GM19240 (cell line): ENCODE data around the gene MGLL.

Experiments used
- DNase-seq: peaks from one replicate; pipeline ENCODE4 v3.0.0; 2011; ENCODE audit warnings: low spot score; ENCODE audit not compliant: insufficient read length

MGLL gene

GRCh38 chr3:127723011-127723567, 99.2 kb downstream of the MGLL start:
- DNase-seq, result no peak

GRCh38 chr3:127722091-127722784, 100.1 kb downstream of the MGLL start:
- no peak for DNase-seq

GRCh38 chr3:127720985-127721935, 101.1 kb downstream of the MGLL start:
- DNase-seq, result no peak

GRCh38 chr3:127720161-127720823, 102.0 kb downstream of the MGLL start:
- DNase-seq, result no peak

DNA sequence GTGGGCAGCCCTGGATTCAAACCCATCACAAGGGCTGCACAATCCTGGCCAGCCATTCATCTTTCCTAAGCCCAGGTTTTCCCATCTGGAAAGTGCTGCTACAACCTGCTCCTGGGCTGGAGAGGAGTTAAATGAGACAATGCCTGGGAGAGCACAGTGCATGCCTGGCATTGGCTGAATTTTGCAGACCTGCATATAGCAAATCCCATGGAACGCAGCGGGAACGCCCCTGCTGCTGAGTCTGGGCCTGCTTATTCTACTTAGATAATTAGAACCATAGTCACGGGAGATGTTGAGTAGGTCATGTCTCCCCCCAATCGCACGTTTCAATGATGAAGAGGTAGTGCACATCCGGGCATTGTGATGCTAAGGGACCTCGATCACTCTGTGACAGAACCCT, 102.9 kb downstream of the MGLL start:
- no peak for DNase-seq

- no peak for DNase-seq
These were observed 103.4 kb downstream of the MGLL start for GRCh38 chr3:127718916-127719290.

GRCh38 chr3:127718245-127718915, 103.9 kb downstream of the MGLL start:
- DNase-seq, result no peak

GRCh38 chr3:127717357-127718244, 104.7 kb downstream of the MGLL start:
- DNase-seq, result no peak

DNA sequence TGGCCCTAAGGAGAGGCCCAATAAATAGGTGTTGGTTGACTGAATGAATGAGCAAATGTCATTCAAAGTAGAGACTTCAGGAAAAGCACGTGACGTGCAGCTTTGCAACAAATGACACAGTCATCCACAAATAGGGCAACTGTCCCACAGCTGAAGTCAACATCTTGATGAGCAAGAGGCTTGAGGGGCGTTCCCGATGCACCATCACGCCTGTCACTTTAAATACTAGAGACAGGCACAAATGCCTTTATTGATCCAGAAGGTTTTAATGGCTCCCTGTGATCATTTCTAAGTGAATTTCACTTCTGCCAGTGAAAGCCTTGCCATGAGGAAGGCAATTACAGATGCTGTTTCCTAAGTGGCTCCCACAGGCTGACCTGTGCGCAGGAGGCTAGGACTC, 105.9 kb downstream of the MGLL start:
- DNase-seq, result no peak

DNA sequence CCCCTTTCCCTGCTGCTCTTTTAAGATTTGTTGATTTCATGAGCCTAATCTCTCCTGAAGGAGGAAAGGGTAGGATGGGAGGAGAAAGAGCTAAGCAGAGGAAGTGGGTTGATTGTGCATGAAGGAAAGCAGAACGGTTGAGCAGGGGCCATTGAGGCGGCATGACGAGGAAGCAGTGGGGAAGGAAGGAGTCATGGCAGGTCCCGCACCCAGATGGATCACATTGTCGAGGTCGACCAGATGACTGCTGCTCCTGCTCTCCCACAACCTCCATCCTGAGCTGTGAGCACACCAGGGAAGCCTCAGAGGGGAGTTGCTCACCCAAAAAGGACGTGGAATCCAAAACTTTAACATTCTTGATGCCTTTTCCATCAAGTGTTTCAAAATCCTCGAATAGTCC, 106.8 kb downstream of the MGLL start:
- DNase-seq, result no peak

- no peak for DNase-seq
These were observed 107.4 kb downstream of the MGLL start for GRCh38 chr3:127714866-127715265.

- no peak for DNase-seq
These were observed 108.2 kb downstream of the MGLL start for GRCh38 chr3:127714125-127714571.

- DNase-seq, result no peak
These were observed 109.2 kb downstream of the MGLL start for GRCh38 chr3:127712881-127713771.

DNA sequence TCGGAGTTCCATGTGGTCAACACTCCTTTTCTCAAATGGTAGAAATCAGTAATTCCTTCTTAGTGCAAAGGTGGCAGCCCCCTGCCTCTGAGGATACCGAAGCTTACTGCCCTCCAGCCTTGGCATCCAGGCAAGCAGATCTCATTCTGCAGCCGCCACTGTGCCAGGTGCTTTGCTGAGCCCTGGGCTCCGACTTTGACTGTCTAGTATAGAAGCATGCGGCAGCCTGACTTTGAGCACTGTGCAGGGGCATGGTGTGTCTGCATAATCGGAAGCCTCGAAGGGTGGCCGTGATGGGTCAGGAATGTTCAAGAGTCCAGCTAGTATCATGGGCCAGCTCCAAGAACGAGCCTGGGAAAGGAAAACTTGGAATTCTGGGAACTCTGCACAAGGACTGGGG, 109.9 kb downstream of the MGLL start:
- DNase-seq, result no peak

GRCh38 chr3:127711896-127712295, 110.4 kb downstream of the MGLL start:
- DNase-seq, result no peak

- no peak for DNase-seq
These were observed 111.2 kb downstream of the MGLL start for GRCh38 chr3:127711021-127711695.

DNA sequence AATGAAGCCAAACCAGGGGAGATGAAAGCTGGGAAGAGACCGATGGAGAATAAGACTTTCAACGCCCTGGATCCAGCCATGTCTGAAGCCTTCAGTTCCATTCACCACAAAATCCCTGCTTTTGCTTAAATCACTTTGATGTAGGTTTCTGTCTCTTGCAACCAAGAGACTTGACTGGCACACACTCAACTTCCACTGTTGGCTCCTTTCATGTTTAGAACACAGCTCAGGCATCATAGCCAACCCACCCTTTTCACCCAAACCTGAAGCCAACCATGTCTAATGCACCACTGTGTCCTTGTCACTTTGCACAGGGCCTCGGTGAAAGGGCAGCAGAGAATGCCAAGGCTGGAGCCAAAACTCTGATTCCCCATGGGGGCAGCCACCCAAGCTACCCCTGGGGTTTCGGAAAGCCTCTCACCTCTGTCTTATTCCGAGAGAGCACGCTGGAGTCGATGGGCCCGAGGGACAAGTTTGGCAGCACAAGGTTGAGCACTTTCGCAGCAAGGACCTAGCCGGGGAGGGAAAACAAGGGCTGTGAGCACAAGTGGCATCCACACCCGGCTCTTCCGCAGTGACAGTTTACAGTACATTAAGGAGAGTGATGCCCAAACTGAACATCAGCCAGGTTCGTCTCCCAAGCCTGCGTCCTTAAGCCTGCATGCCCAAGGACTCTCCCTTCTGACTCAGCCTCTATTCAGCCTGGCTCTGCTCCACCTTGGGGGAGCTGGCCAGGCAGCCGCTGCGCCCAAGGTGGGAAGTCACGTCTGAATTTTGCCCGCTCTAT, 112.0 kb downstream of the MGLL start:
- DNase-seq, result no peak
